Skeletal muscle satellite cell (primary cell): Measurements from ENCODE around the gene FAM161B.

Experiments
- H3K27me3 ChIP-seq: 2 replicates; pipeline ENCODE4 v1.7.0; 2013; ENCODE audit warnings: low read length; ENCODE audit not compliant: control insufficient read depth, insufficient read depth
- H3K36me3 ChIP-seq: 2 replicates; pipeline ENCODE4 v1.7.0; 2013; ENCODE audit warnings: mild to moderate bottlenecking, control low read depth, low read length; ENCODE audit not compliant: insufficient read depth
- H3K4me1 ChIP-seq: 2 replicates; pipeline ENCODE4 v1.7.0; 2013; ENCODE audit warnings: low read length; ENCODE audit not compliant: control insufficient read depth, insufficient read depth
- H3K4me2 ChIP-seq: 2 replicates; pipeline ENCODE4 v1.7.0; 2013; ENCODE audit warnings: mild to moderate bottlenecking, low read length
- H3K4me3 ChIP-seq: 2 replicates; pipeline ENCODE4 v1.7.0; 2013; ENCODE audit warnings: low read length
- H3K9ac ChIP-seq: 2 replicates; pipeline ENCODE4 v1.7.0; 2013; ENCODE audit warnings: mild to moderate bottlenecking, low read depth, low read length, moderate library complexity
- H3K9me3 ChIP-seq: replicated peaks from 2 replicates; pipeline ENCODE4 v1.7.0; 2013; ENCODE audit warnings: mild to moderate bottlenecking, control low read depth, low read length

The FAM161B gene

DNA sequence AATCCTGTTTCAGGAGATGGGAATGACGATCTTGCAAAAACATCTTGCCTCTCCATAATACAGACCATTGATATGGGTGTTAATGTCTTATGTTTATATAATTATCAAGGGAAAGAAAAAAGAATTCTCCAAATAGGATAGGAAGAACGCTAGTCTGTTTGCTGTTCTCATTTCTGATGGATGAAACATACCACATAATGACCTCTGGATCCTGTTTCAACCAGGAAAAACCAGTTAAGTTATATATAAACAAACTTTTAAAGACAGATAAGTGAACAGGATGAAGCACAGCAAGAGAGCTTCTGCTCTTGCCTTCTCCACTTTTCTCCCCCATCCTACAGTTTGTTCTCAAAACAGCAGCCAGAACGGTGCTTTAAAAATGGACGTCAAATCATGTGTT lies 28.0 kb upstream of the FAM161B start:
- Histone ChIP-seq H3K9ac (no peak overlapping the region), H3K4me2 (peak overlapping the region; percentile 28), H3K4me1 (peaks cover 8% of the 10 kb centered on the region), H3K9me3 (no peaks in the 10 kb centered on the region), H3K27me3 (no peaks in the 10 kb centered on the region), H3K4me3 (no peak overlapping the region), H3K36me3 (peaks cover 10% of the 10 kb centered on the region)

DNA sequence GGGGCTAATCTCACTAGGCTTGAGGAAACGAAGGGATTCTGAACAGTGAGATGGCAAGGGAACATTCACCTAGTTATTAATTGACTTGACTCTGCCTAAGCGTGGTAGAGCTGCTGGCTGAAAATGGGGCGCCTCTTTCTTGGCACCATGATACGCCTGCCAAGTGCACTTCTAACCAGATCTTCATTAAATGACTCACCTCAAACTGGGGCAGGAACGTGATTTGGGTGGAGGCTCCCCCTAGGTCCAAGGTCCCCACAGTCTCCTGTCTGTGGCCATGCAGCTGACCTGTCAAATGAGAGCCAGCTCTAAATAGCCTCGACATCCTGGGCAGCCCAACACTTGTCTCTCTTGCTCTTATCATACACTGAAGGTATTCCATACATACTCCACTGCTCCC lies 26.2 kb upstream of the FAM161B start:
- Histone ChIP-seq H3K4me2 (no peak overlapping the region), H3K9me3 (no peaks in the 10 kb centered on the region), H3K4me3 (no peak overlapping the region), H3K27me3 (no peaks in the 10 kb centered on the region), H3K36me3 (peaks cover 10% of the 10 kb centered on the region), H3K4me1 (peaks cover 8% of the 10 kb centered on the region), H3K9ac (no peak overlapping the region)

DNA sequence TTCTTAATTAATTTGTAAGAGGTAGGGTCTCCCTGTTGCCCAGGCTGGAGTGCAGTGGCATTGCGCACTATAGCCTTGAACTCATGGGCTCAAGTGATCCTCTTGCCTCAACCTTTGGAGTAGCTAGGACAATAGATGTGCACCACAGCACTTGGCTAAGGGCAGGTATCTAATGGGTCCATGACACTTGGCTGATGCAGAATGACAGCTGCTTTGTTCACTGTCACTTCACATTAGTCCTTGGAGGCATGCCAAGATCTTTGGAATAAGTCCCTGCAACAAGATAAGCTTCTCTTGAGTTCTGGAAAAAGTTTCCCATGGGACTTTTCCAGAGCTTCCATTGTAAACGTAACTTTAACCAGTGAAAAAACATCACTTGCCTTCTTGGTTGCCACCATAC lies 23.6 kb upstream of the FAM161B start:
- peaks cover 20% of the 10 kb centered on the region for H3K36me3 ChIP-seq
- no peak overlapping the region for H3K4me3 ChIP-seq
- H3K9me3 ChIP-seq: no peaks in the 10 kb centered on the region
- no peak overlapping the region for H3K9ac ChIP-seq
- H3K27me3 ChIP-seq: no peaks in the 10 kb centered on the region
- no peak overlapping the region for H3K4me2 ChIP-seq
- H3K4me1 ChIP-seq: peaks cover 8% of the 10 kb centered on the region

DNA sequence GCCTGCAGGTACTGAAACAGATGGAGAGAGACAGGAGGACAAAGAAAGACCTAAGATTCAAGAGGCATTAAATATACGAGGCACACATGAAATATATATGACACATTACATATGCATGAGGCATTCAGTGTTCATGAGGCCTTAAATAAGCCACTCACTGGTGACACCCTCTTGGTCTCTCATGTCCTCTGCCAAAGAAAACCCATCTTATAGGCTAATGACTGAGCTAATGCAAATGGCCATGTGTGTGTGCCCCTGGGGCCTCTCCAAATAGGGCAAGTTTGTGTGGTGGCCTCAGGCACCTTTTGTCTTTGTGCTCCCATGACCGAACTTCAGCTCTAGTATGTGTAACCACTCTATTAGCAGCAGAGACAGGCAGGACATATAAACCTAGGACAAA lies 19.0 kb upstream of the FAM161B start:
- Histone ChIP-seq H3K4me2 (no peak overlapping the region), H3K9me3 (no peaks in the 10 kb centered on the region), H3K36me3 (peaks cover 29% of the 10 kb centered on the region), H3K27me3 (no peaks in the 10 kb centered on the region), H3K9ac (no peak overlapping the region), H3K4me1 (no peaks in the 10 kb centered on the region), H3K4me3 (no peak overlapping the region)

DNA sequence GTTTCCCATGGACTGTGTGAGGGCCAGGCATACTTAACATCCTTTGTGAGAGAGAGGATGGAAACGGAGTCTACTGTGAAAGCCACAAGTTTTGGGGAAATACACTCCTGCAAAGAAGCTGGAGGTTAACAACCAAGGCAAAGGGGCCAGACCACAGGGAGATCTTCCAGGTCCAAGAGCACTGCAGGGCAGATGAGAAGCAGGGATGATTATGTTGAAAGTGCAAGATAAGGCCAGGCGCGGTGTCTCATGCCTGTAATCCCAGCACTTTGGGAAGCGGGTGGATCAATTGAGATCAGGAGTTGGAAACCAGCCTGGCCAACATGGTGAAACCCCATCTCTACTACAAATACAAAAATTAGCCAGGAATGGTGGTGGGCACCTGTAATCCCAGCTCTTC lies 15.3 kb upstream of the FAM161B start:
- H3K27me3 ChIP-seq: no peaks in the 10 kb centered on the region
- no peak overlapping the region for H3K9ac ChIP-seq
- H3K4me1 ChIP-seq: no peaks in the 10 kb centered on the region
- no peaks in the 10 kb centered on the region for H3K9me3 ChIP-seq
- no peak overlapping the region for H3K4me2 ChIP-seq
- H3K4me3 ChIP-seq: no peak overlapping the region
- H3K36me3 ChIP-seq: peaks cover 48% of the 10 kb centered on the region

DNA sequence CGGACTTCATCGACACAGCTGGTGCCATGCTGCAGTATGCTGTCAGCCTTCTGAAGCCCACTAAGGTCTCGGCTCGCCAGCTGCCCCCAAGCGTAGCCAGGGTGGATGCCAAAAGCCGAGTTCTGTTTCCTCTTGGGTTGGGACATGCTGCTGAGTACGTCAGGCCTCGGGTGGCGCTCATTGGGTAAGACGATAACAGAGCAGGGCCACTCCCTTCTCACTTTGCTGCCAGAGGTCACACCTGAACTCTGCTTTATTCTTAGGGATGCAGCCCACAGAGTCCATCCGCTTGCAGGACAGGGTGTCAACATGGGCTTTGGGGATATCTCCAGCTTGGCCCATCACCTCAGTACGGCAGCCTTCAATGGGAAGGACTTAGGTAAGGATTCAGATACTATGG lies 11.3 kb upstream of the FAM161B start:
- Histone ChIP-seq H3K4me1 (no peaks in the 10 kb centered on the region), H3K36me3 (peaks cover 58% of the 10 kb centered on the region), H3K9me3 (no peaks in the 10 kb centered on the region), H3K4me3 (no peak overlapping the region), H3K9ac (no peak overlapping the region), H3K4me2 (no peak overlapping the region), H3K27me3 (no peaks in the 10 kb centered on the region)

DNA sequence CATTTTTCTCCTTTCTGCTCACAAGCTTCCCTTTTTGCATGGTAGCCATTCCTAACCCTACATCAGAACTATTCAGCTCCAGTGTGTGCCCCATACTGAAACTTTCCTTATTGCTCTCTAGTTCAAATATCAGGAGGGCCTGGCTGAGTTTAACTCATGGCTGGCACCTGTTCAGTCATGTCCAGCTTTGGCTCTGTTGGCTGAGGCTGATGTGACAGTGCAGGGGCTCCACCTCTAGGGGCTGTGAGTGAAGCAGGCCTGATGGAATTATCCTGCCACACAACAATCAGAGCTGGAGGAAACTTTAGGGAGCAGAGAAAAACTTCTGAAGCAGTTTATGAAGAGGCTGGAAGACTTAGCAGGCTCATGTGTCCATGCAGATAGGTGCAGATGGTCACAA lies 8.7 kb upstream of the FAM161B start:
- Histone ChIP-seq H3K36me3 (peaks cover 59% of the 10 kb centered on the region), H3K27me3 (no peaks in the 10 kb centered on the region), H3K9ac (no peak overlapping the region), H3K4me3 (no peak overlapping the region), H3K4me2 (no peak overlapping the region), H3K4me1 (no peaks in the 10 kb centered on the region), H3K9me3 (no peaks in the 10 kb centered on the region)

DNA sequence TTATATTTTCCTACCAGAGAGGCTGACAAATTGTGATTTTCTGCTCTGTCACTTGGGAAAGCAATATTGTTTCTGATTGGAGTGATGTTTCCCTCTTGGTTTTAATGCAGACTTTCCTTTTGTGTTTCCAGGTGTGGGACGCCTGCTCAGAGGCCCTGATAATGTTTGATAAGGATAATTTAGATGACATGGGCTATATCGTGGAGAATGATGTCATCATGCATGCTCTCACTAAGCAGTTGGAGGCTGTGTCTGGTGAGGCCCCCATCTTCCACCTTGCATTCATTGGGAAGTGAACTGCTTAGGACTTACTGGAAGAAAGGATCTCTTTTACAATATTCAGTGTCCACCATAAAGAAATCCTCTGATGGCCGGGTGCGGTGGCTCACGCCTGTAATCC lies 5.8 kb upstream of the FAM161B start:
- peaks cover 41% of the 10 kb centered on the region for H3K36me3 ChIP-seq

DNA sequence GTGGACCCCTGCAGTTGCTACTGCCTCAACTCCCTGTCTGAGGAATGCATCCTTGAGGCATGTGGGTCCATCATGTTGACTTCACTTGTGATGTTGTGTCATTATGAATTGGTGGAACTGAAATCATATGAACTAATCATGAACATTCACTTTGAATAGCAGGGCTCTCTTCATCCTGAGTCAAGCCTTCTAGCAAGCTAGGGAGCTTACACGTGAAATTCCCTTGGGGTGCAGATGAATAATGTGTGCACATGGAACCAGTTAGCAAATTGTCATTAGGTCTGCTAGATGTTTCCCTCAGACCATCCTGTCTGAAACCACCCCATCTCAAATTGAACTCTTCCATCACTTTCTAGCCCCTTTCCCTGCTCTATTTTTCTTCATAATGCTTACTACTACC lies 3.8 kb upstream of the FAM161B start:
- no peaks in the 10 kb centered on the region for H3K9me3 ChIP-seq
- H3K4me3 ChIP-seq: no peak overlapping the region
- H3K36me3 ChIP-seq: peaks cover 25% of the 10 kb centered on the region
- H3K4me1 ChIP-seq: peaks cover 6% of the 10 kb centered on the region
- H3K4me2 ChIP-seq: no peak overlapping the region
- H3K27me3 ChIP-seq: no peaks in the 10 kb centered on the region
- no peak overlapping the region for H3K9ac ChIP-seq

More for the DNA sequence above, 5.8 kb upstream of the FAM161B start:
- Histone ChIP-seq H3K4me2 (no peak overlapping the region), H3K27me3 (no peaks in the 10 kb centered on the region), H3K9me3 (no peaks in the 10 kb centered on the region), H3K9ac (no peak overlapping the region), H3K4me3 (no peak overlapping the region), H3K4me1 (peaks cover 6% of the 10 kb centered on the region)

DNA sequence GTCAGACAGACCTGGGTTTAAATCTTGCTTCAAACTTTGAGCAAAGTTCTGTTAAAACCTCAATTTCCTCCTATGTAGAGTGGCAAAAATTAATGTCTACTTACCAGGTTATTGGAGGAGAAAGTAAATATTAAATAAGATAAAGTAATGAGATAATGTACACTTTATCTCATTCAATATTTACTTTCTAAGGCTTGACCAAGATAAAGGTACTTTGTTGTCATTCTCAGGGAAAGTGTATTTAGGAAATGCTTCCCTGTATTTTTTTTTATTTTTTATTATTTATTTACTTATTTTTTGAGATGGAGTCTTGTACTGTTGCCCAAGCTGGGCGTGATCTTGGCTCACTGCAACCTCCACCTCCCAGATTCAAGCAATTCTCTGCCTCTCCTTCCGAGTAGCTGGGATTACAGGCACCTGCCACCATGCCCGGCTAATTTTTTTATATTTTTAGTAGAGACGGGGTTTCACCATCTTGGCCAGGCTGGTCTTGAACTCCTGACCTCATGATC lies 4.7 kb downstream of the FAM161B start:
- no peak overlapping the region for H3K4me3 ChIP-seq
- H3K4me2 ChIP-seq: no peak overlapping the region
- H3K9me3 ChIP-seq: no peaks in the 10 kb centered on the region
- no peak overlapping the region for H3K9ac ChIP-seq
- peaks cover 12% of the 10 kb centered on the region for H3K4me1 ChIP-seq
- peaks cover 9% of the 10 kb centered on the region for H3K36me3 ChIP-seq
- no peaks in the 10 kb centered on the region for H3K27me3 ChIP-seq

DNA sequence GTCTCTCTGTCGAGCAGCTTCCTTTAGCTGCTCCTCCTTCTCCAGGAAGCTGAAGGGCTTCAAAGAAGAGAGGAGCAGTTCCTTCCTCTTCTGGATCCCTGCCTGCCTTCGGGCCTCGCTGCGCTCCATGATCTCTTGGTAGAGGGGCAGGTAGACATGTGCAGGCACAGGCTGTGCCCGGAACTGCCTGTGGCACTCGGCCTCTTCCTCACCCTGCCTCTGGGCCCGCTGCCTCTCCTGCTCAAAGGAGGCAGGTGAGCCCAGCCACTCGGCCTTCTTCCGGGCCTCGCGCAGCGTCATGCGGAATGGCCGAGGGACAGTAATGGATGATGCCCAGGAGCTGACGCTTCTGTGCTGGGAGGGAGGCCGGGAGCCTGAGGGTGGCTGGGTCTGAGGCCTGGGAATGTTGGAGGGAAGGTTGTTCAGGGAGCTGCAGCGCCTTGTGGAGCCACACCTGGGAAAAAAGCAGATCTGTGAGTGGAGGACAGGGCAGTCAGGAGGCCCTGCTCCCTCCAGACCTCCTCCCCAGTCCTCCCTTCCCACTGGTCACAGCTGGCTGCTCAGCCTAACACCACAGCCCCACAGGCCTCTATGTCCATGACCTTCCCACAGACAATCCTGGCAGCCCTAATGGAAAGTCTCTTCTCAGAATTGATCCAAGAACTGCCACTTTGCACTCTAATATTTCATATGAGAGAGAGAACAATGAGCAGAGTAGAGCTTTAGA lies 5.3 kb downstream of the FAM161B start:
- H3K27me3 ChIP-seq: no peaks in the 10 kb centered on the region
- no peak overlapping the region for H3K9ac ChIP-seq
- peaks cover 12% of the 10 kb centered on the region for H3K4me1 ChIP-seq
- no peaks in the 10 kb centered on the region for H3K9me3 ChIP-seq
- peaks cover 10% of the 10 kb centered on the region for H3K36me3 ChIP-seq
- H3K4me2 ChIP-seq: no peak overlapping the region
- no peak overlapping the region for H3K4me3 ChIP-seq

DNA sequence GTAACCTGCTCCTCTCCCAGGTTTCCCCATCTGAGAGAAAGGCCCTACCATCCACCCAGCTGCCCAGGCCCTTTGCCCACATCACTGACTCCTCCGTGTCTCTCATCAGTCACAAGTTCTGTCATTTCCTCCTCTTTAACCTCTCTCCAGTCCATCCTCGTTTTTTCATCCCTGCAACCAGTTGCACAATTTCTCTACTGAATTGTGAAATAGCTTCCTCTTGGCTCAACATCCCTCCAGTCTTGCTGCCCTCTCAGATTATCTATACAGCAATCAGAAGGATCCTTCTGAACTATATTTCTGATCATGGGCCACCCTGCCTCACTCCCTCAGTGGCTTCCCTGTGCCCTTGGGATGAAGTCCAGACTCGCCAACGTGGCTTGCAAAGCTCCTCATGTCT lies 6.8 kb downstream of the FAM161B start:
- Histone ChIP-seq H3K9ac (peak overlapping the region; percentile 14), H3K4me1 (peaks cover 12% of the 10 kb centered on the region), H3K27me3 (no peaks in the 10 kb centered on the region), H3K9me3 (no peaks in the 10 kb centered on the region), H3K4me3 (no peak overlapping the region), H3K4me2 (no peak overlapping the region), H3K36me3 (peaks cover 10% of the 10 kb centered on the region)
